HL-60/S4 treated with retinoic acid at 250 ng/mL for 4 days and 3 days (cell line): ENCODE results near the gene CENPX.

Experiments
- in situ Hi-C: fragments of 300-500 bp; cut with MboI; formaldehyde crosslinking; loops from 2 replicates; pipeline ENCODE4 v1.7.0; 2022; ENCODE audit warnings: low sequenced_read_pairs

CENPX gene

DNA sequence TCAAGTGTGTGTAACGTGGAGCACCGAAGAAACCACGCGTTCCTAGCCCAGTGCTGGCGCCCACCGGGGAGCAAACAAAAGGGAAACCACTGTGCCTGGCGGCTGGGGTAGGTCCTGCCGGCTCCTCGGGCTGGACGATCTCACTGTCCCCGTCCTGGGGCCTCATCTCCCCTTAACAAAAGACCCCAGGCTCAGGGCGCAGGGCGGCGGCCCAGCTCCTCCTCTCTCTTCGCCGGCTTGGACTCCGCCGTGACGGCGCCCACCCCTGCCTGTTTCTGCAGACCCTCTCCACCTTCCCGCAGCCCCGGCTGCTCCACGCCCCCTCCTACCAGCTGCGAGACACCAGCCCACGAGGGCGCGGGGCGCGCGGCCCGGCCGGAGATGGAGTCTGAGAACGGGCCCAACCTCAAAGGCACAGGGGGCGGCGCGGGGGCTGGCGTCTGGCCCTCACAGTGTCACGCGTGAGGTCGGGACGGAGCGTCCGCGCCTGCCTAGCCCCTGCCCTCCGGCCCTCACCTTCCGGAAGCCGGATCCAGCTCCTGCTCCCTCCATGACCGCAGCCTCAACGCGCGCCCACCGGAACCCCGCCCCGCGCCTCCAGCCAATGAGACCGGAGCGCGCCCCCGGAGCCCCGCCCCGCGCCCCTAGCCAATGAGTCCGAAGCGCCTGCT, at the start of gene CENPX:
Gene CENPX, minus strand, starts transcription at position 569 of the 671 bp plus-strand sequence. Its CDS starts 17 bp downstream, at position 552.
- in situ Hi-C loops, result no loop called here

DNA sequence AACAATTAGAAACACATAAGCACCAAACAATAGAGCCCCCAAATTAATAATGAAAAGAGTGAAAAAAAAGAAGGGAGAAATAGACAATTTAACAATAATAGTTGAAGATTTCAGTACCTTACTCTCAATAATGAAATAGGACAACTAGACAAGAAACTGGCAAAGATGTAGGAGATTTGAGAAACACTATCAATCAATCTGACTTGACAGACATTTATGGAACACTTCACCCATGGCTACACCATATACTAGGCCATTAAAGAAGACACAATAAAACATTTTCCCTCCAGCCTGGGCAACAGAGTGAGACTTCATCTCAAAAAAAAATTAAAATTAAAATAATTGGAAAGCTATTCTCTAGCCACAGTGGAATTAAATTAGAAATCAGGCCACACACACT, 47.9 kb upstream of the CENPX start:
- in situ Hi-C loops, result no loop called here

DNA sequence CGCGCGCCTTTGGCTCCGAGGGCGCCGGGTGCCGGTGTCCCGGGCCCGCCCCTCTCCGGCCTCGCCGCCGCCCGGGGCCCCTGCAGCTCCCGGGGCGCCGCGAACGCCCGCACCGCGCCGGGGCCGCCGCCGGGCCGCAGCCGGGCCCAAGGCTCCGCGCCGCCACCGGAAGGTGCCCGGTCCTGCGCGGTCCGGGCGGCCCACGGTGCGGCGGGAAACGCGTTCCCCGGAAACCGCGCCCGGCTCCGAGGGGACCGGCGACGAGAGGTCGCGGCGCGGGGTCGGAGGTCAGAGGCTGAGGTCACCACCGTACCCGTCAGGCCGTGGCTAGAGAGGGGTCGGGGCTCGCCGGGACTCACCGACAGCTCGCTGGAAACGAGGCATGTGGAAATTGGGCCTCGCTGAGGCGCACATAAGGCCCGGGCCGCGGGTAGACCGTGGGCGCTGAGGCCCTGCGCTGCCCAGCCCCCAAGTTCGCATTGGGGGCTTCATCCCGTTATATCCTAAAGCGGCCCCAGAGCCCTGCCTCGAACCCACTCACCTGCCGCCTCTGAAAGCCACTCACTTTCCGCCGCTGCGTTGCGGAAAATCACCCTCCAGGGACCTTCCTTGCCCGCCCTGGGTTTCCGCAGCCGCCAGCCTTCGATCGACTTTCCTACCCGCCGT, 43.1 kb upstream of the CENPX start, which contains the start of gene DUS1L:
Gene DUS1L, minus strand, starts transcription at position 167 of the 666 bp plus-strand sequence. CDS start 745 bp downstream, outside the sequence.
- in situ Hi-C loops, result no loop called here

DNA sequence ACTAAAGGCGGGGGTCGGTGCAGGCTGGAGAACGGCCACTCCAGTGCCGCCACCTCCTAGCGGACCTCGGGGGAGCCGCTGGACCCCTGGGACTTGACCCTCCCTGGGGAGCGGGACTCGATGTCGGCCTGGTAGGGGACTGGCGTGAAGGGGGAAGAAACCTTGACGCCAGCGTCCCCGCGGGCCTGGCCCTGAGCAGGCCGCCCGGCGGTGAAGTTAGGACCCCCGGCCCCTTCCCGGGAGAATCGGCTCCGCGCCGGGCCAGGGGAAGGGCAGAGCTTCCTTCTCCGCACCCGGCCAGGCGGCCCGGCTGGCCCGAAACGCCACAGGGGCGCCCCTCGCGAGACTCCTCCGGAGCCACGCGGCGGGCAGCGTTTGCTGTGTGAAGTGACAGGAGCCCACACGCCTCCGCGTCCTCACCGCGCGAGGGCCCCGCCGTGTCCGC, 42.5 kb upstream of the CENPX start:
- in situ Hi-C loops, result no loop called here

DNA sequence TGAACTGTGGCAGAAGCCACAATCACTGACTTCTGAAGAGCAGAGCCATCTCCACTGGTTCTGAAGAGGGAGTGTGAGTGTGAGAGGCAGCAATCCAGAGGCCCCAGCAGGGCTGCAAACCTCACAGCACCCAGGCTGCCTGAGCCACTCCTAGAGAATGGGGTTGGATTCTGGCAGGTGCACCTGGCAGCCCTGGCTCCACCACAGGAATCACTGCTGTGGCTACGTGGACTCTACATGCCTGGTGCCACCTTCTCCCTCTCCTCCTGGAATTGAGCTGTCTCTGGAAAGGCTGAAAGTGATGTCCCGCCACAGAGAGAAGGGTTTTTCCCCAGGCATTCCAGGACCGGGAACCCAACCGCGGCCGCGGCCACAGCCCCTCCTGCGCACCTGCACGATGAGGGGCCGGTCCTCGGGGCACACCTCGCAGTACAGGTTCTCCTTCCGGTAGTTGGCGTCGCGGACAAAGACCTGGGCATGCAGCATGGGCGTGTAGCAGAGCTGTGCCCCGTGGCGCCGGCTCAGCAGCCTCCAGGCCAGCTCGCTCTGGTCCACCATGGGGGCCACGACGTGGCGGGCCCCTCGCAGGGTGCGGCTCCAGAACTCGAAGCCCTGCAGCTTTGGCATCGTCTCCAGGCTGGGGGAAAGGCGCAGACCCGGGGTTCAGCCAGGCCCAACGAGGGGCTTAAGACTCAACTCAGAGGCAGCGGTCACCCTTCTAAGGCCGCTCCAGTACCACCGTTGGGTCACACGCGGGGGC, 41.9 kb upstream of the CENPX start:
- in situ Hi-C loops, result no loop called here

DNA sequence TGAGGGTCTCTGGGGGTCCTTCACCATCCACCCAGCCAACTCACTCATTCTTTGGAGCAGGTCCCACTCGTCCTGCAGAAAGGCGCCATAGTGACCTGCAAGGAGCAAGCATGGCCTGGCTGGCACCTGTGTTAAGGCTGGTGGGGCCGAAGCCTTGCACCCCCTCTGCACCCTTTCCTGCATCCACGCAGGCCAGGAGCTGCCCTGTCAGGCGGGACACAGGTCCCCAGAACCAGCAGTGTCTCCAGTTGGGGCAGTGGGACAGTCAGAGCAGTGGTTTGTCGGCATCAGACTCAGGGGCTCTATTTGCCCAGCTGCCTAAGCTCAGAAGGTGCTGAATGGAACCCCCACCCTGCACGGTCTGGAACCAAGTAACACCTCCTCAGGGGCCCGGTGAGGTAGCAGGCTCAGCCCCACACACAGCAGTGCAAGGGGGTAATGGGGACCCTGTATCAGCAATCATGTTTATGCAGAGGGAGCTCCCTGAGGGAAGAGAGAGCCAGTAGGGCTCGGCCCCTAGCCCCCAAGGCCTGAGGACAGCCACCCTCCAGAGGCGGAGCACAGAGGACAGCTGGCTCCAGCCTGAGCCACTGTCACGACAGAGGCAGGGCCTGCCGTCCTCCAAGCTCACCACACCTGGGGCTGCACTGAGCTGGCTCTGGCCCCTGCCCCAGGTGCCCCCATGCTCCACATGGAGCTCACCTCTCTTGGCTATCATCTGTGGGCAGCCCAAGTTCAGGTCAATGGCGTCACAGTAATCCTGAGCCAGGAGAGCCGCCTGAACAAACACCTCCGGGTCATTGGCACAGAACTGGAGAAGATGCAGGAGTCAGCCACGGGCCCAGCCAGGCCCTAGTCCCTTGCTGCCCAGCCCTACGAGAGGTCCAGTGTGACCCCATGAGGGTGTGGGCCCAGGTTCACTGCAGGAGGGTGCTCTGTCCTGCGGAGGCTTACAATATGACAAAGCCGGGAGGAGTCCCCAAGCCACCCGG, 41.0 kb upstream of the CENPX start:
- in situ Hi-C loops, result no loop called here

DNA sequence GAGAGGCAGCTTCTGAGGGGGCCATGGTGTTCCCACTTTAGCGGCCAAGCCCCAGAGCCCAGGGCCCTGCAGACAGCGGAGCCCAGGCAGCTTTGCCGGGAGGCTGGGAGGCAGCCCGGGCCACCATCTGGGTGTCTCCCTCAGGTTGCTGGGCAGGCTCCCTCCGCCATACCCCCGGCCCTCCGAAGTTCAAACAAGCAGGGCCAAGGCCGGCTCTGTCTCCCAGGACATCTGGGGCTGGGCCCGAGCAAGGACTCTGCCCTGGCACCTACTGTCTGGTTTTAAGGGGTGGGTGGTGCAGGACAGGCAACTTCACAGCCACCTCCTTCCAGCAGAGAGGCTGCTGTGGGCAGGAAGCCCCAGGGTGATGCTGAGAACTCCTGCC, 40.3 kb upstream of the CENPX start:
- in situ Hi-C loops, result no loop called here

DNA sequence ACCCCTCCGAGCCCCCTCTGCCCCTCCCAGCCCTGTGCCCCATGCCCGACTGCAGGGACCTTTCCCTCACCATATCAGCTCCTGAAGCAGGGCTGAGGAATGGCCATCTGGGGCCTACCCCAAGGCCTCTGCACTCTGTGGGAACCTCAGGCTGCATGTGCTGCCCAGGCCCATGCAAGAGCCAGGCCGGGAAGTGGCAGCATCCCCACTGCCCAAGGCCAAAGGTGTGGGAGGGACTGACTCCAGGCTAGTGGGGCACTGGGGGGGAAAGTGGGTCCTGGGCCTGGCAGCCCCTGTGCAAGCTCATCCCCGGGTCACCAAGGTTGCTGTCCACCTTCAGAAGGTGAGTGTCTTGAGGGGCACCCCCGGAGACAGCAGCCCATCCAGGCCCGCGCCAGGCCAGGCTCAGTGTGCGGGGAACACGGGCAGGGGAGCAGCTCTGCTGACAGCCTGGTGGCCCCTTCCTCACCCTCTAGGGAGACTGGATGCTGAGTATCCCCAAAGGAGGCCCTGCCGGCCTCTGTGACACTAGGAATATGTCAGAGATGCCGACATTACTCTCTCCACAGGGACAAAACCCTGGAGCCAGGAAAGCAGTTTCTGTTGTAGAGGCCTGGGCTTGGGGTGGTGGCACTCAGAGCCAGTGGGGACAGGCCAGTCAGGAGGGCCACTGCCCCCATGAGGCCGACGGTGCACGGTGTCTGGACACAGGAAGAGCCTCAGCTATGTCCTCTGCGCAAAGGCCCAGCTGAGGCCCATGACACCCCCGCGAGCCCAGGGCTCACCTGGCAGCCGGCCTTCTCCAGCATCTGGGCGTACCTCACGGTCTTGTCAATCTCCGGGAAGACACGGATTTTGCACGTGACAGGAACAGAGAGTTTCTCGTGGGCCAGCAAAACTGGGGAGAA, 39.7 kb upstream of the CENPX start:
- in situ Hi-C loops, result no loop called here

DNA sequence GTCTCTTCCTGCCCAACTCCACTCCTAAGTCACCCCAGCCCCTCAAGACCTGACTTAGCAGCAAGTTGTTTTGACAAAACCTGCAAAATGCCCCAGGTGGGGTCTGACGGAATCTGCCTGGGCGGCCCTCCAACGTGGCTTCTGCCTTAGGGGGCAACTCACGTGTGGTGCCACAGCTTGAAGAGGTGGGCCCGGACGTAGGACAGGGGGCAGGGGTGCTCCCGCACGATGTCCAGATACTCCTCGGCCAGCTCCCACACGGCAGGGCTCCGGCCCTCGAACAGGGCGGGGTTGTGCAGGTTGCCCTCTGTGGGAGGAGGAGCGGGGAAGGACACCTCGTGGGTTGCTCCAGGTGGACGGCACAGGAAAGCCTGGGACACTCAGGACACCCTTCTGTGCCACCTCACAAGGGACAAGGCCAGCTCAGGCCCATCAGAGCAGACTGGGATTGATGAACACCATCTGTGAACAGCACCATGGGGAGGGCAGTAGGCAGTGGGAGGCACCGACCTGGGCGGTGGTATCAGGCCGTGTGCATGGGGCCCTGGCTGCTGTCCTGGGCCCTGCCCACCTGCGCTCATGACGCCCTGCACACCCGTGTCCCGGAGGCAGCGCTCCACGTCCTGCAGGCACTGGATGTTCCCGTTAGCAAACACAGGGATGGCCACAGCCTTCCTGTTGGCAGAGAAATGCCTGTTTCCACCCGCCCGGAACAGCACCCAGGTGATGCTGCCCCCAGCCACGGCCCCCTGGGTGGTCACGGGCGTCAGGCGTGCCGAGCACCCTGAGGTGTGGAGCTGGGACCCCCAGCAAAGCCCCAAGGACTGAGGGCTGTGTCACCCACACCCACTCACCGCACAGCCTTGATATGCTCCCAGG, 38.6 kb upstream of the CENPX start:
- in situ Hi-C loops, result no loop called here

DNA sequence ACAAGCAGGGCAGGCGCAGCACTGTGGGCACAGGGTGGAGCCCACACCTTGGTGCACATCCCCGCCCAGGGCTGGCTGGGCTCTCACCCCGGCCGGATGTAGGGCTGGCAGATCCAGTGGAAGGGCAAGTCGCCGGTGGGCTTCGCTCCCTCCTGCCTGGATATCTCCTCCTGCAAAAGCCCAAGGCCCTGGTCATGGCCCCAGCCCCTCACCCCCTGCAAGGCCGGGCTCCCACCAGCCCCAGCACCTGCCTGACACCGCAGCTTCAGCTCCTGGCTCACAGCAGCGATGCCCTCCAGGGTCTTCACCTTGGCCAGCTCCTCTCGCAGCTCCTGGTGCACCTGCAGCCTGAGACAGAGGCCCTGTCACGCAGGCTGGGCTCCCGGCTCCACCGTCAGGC, 37.9 kb upstream of the CENPX start:
- in situ Hi-C loops, result no loop called here

DNA sequence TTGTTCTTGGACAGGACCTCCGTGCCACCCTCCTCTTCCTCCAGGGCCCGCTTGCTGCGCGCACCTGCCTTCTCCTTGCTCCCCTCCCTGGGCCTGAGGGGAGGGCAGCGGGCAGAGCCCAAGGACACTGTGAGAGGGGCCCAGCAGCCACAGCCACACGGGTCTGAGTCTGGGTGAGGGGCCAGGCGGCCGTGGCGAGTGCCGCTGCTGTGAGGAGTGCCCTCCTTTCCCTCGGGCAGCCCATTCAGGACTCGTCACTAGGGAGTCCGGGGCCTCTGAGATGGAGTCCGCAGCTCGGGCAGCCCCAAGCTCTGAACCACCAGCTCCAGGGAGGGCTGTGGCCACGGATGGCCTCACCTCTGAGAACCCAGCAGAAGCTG, 37.3 kb upstream of the CENPX start:
- in situ Hi-C loops, result no loop called here

DNA sequence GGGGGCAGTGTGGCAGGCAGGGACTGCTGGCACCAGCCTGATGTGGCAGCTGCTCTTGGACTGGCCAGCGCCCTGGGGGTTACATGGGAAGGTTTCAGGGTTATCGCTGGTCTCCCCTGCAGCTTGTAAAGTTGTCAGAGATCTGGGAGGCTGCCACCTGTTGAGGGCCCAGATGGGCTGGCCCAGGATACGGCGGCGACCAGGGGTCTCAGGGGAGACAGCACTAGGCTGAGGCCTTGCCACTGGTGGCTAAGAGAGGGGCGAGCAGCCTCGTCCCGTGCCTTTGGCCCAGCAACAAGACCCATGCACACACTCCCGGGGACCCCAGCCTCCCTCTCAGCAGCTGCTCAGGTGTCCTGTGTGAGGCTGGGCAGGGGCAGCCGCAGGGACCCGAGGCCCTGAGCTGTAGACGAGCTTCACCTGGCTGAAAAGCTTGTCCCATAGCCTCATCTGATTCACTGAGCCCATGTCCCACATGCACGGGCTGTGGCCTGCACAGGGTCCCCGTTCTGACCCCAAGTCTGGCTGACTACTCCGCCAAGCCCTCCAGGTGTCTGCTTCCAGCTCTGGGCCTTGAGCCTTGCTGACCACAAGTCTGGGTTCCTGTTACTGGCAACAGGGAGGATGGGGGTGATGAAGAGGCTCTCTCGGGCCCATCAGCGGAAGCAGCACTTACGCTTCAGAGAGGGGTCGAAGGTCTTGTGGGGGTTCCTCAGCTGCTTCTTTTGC, 36.8 kb upstream of the CENPX start:
- in situ Hi-C loops, result no loop called here

DNA sequence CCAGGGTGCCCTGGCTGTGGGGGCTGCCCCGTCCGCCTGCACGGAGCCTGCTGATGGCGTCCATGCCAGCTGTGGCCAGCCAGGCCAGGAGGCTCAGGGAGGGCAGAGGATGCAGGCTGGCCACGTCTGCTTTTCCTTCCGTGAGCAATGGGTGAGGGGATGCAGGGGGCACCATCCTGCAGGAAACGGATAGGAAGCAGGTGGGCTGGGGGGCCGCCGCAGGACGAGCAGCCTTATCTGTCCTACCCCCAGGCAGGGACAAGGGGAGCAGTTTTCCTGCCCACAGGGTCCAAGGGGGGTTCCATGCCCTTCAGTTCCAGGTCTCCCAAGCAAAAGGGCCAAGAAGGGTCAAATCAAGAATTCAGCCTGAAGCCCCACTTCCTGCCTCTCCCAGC, 36.2 kb upstream of the CENPX start:
- in situ Hi-C loops, result no loop called here

DNA sequence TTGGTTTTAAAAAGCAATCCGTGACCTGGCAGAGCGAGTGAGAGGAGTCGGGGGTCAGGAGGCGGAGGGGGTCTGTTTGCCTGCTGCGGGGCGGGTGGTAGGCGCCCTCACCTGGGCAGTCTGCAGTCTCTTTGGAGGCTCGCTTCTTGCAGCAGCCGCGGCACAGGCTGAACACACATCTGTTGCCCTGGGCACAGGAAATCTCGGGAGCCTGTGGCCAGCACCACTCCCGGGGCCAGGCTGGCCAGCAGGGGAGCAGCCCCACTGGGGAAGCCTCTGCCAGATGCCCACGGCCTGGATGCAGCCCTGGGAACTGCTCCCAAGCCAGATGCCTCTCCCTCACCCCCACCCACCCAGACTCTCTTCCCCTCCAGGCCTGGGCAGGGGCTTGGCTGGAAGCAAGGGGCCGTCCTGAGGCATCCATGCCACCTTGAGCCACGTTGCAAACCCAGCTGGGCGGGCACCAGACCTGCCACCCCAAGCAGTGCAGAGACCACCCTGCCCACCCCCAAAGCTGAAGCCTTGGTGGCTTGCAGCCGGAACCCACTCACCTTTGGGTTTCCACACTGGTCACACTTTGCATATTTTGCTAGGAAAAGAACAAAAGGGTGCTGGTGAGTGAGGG, 35.7 kb upstream of the CENPX start:
- in situ Hi-C loops, result no loop called here

DNA sequence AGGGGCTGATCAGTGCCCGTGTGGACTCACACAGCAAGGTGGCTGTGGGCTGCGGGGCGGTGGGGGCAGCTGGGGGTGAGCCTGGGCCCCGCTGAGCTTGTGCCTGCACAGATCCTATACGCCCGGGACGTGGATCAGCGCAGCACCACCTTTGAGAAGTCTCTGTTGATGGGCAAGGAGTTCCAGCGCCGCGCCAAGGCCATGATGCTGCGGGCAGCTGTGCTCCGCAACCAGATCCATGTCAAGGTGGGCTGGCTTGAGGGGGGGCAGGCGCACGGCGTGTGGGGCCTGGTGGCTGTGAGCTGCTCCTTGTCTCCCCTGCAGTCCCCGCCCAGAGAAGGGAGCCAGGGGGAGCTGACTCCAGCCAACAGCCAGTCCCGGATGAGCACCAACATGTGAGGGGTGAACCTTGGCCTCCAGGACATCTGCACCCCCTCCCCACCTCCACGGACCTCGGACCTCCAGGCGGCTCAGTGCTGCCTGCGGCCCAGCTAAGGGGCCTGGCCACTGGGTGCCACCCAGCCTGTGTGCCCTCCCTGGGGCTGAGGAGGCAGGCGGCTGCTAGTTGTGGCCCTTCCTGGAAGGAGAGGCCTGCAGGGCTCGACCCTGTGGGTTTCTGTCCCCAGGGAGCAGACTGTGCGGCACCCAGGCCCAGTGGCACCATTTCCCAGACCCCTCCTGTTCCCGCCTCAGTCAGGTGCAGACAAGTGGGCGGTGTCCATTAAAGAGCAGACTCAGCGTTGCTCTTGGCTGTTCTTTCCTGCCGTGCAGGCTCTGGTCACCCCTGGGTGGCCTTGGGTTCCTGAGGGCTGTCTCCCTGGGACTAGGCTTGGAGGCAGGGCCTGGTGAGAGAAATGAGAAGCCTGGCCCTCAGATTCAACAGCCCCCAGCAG, 34.3 kb upstream of the CENPX start:
- in situ Hi-C loops, result no loop called here

DNA sequence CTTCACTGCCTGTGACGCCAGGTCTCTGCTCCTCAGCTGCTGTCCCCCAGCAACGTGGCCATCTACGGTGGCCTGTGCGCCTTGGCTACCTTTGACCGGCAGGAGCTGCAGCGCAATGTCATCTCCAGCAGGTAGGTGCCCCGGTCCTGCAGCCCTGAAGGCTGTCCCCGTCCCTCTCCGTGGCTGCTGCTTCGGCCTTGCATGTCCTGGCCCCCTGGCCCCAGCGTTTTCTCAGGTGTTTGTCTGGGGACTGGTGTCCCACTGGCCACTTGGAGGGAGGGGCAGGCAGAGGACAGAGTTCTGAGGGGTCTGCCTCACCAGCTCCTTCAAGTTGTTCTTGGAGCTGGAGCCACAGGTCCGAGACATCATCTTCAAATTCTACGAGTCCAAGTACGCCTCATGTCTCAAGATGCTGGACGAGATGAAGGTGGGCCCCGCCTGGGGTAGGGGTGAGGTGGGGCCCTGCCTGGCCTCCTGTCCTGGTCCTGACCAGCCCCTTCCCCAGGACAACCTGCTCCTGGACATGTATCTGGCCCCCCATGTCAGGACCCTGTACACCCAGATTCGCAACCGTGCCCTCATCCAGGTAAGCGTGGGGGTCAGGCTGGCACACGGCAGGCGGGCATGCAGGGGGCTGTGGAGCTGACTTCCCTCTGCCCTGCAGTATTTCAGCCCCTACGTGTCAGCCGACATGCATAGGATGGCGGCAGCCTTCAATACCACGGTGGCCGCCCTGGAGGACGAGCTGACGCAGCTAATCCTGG, 33.5 kb upstream of the CENPX start:
- in situ Hi-C loops, result no loop called here
